Measurements from ENCODE around the gene RNGTT.
"Not testable (repeated sequence)": the region's sequence is repeated elsewhere in the genome, so short reads cannot be mapped to it uniquely, and the experiment has no call there.

The RNGTT gene

DNA sequence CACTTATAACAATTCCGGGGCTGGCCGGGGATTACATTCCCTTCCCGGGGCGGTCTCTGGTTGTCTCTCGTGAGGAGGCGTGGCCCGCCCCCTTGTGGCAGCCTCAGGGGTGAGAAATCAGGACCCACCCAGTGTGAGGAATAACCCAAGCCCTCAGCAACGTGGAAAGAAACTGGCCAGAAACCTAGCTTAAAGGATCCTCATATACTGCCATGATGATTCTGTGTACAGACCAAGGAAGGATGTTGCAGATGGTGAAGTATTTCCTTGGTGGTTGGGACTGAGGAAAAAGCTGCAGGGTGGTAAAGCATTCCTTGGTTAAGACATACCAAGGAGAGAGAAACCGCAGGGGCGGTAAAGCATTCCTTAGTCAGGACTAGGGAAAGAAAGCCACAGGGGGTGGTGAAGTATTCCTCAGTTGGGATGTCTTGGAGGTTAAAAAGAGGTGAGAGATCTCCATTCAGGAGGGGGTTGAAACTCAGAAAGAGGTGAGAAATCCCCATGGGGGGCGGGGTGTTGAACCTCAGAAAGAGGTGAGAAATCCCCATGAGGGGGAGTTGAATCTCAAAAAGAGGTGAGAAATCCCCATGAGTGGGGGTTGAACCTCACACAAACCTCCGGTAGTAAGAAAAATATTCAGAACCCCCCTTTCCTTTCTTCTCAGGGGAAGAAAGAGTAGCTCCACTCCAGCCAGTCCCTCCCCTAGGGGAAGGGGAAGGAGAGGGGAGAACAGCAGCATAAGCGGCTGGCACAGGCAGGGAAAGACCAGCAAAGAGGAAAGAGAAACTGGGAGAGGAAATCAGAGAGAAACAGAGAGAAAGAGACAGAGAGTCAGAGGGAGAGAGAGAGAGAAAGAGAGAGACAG is 238.1 kb downstream of the RNGTT start:
- no peak for TF ChIP-seq POU2F2 (IDR thresholded peaks at IDR 0.05; ENCODE audit: low read depth, low read length)
- no peak for TF ChIP-seq SPI1 (IDR thresholded peaks at IDR 0.05; ENCODE audit: low read depth, low read length)
- TF ChIP-seq TAF1 (IDR thresholded peaks at IDR 0.05; ENCODE audit: low read depth, low read length), result no peak
- FAIRE-seq, result peak; percentile 69
- DNase-seq (ENCODE audit: insufficient read length, low spot score), result no peak

- no peak for DNase-seq (ENCODE audit: insufficient read length, low spot score)
- no peak for FAIRE-seq
- TF ChIP-seq POLR2A (IDR thresholded peaks at IDR 0.05; ENCODE audit: low read depth, low read length) (no peak), PAX5 (IDR thresholded peaks at IDR 0.05; ENCODE audit: insufficient read depth, low read length, severe bottlenecking) (no peak), TAF1 (IDR thresholded peaks at IDR 0.05; ENCODE audit: low read depth, low read length) (no peak), POLR2AphosphoS5 (IDR thresholded peaks at IDR 0.05; ENCODE audit: low read depth, low read length) (no peak), SPI1 (IDR thresholded peaks at IDR 0.05; ENCODE audit: low read depth, low read length) (no peak), POU2F2 (IDR thresholded peaks at IDR 0.05; ENCODE audit: low read depth, low read length) (no peak)
Observed at GRCh38 chr6:88722686-88723085, 240.7 kb downstream of the RNGTT start.

- FAIRE-seq, result not testable (repeated sequence)
Observed at GRCh38 chr6:88716399-88716798, 247.0 kb downstream of the RNGTT start.

DNA sequence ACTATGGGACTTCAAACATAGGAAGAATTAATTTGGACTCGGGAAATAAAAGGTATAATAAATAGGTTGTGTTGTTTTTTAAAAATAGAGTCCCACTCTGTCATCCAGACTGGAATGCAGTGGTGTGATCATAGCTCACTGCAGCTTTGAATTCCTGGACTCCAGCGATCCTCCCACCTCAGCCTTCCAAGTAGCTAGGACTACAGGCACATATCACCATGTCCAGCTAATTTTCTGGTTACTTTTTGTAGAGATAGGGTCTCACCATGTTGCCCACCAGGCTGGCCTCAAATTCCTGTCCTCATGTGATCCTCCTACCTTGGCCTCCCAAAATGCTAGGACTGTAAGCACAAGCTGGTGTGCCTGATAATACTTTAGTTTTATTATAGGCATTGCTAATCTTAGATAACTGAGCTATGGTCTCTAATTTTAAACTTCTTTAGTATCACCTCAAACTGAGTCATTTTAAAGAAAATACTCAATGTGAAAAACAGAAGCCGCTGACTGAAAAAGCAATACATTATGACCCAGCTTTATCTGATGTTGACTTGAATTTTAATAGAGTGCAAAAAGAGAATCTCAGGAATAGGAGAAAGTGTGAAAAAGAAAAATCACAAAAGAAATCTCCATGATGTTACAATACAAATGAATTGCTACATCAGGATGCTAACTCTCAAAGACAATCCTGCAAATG is 251.0 kb downstream of the RNGTT start:
- TF ChIP-seq PAX5 (IDR thresholded peaks at IDR 0.05; ENCODE audit: insufficient read depth, low read length, severe bottlenecking), result no peak
- no peak for TF ChIP-seq POLR2AphosphoS5 (IDR thresholded peaks at IDR 0.05; ENCODE audit: low read depth, low read length)
- TF ChIP-seq TAF1 (IDR thresholded peaks at IDR 0.05; ENCODE audit: low read depth, low read length), result no peak
- no peak for TF ChIP-seq POU2F2 (IDR thresholded peaks at IDR 0.05; ENCODE audit: low read depth, low read length)
- TF ChIP-seq SPI1 (IDR thresholded peaks at IDR 0.05; ENCODE audit: low read depth, low read length), result no peak
- TF ChIP-seq POLR2A (IDR thresholded peaks at IDR 0.05; ENCODE audit: low read depth, low read length), result no peak
- FAIRE-seq, result no peak
- no peak for DNase-seq (ENCODE audit: insufficient read length, low spot score)

More at GRCh38 chr6:88716399-88716798, 247.0 kb downstream of the RNGTT start:
- DNase-seq (ENCODE audit: insufficient read length, low spot score), result not testable (repeated sequence)

DNA sequence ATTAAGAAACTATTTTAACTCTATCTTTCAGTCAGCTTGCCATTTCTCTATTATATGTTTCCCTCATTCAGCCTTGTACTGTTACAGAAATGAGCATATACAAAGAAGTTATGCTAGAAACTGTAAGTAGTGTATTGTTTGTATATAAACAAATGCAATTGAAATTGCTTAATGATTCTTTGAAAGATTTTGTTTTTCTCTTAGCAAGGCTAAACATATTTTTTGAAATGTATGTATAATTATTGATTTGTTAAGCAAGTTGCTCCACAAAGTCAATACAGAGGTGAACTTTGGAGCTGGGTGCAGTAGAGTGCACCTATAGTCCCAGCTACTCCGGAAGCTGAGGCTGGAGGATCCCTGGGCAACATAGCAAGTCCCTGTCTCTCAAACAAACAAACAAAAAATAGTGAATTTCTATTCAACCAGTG is 253.6 kb downstream of the RNGTT start:
- no peak for DNase-seq (ENCODE audit: insufficient read length, low spot score)
- TF ChIP-seq PAX5 (IDR thresholded peaks at IDR 0.05; ENCODE audit: insufficient read depth, low read length, severe bottlenecking) (no peak), POLR2A (IDR thresholded peaks at IDR 0.05; ENCODE audit: low read depth, low read length) (no peak), TAF1 (IDR thresholded peaks at IDR 0.05; ENCODE audit: low read depth, low read length) (no peak), POLR2AphosphoS5 (IDR thresholded peaks at IDR 0.05; ENCODE audit: low read depth, low read length) (no peak), POU2F2 (IDR thresholded peaks at IDR 0.05; ENCODE audit: low read depth, low read length) (no peak), SPI1 (IDR thresholded peaks at IDR 0.05; ENCODE audit: low read depth, low read length) (no peak)
- FAIRE-seq, result no peak

GRCh38 chr6:88708197-88708744 is 255.1 kb downstream of the RNGTT start:
- TF ChIP-seq SPI1 (IDR thresholded peaks at IDR 0.05; ENCODE audit: low read depth, low read length), result no peak
- TF ChIP-seq PAX5 (IDR thresholded peaks at IDR 0.05; ENCODE audit: insufficient read depth, low read length, severe bottlenecking), result no peak
- TF ChIP-seq POU2F2 (IDR thresholded peaks at IDR 0.05; ENCODE audit: low read depth, low read length), result no peak
- no peak for TF ChIP-seq POLR2A (IDR thresholded peaks at IDR 0.05; ENCODE audit: low read depth, low read length)
- TF ChIP-seq TAF1 (IDR thresholded peaks at IDR 0.05; ENCODE audit: low read depth, low read length), result no peak
- no peak for TF ChIP-seq POLR2AphosphoS5 (IDR thresholded peaks at IDR 0.05; ENCODE audit: low read depth, low read length)
- DNase-seq (ENCODE audit: insufficient read length, low spot score) (no peak), FAIRE-seq (peak; percentile 60)

GRCh38 chr6:88705601-88706000 is 257.8 kb downstream of the RNGTT start:
- DNase-seq (ENCODE audit: insufficient read length, low spot score), result peak; percentile 0
- TF ChIP-seq TAF1 (IDR thresholded peaks at IDR 0.05; ENCODE audit: low read depth, low read length) (no peak), POLR2AphosphoS5 (IDR thresholded peaks at IDR 0.05; ENCODE audit: low read depth, low read length) (no peak), PAX5 (IDR thresholded peaks at IDR 0.05; ENCODE audit: insufficient read depth, low read length, severe bottlenecking) (no peak), POLR2A (IDR thresholded peaks at IDR 0.05; ENCODE audit: low read depth, low read length) (no peak), SPI1 (IDR thresholded peaks at IDR 0.05; ENCODE audit: low read depth, low read length) (no peak), POU2F2 (IDR thresholded peaks at IDR 0.05; ENCODE audit: low read depth, low read length) (no peak)
- peak; percentile 83 for FAIRE-seq

- TF ChIP-seq POU2F2 (IDR thresholded peaks at IDR 0.05; ENCODE audit: low read depth, low read length) (no peak), TAF1 (IDR thresholded peaks at IDR 0.05; ENCODE audit: low read depth, low read length) (no peak), SPI1 (IDR thresholded peaks at IDR 0.05; ENCODE audit: low read depth, low read length) (no peak), PAX5 (IDR thresholded peaks at IDR 0.05; ENCODE audit: insufficient read depth, low read length, severe bottlenecking) (no peak), POLR2AphosphoS5 (IDR thresholded peaks at IDR 0.05; ENCODE audit: low read depth, low read length) (no peak), POLR2A (IDR thresholded peaks at IDR 0.05; ENCODE audit: low read depth, low read length) (no peak)
- DNase-seq (ENCODE audit: insufficient read length, low spot score), result no peak
- peak; percentile 23 for FAIRE-seq
Observed at GRCh38 chr6:88704980-88705379, 258.4 kb downstream of the RNGTT start.

DNA sequence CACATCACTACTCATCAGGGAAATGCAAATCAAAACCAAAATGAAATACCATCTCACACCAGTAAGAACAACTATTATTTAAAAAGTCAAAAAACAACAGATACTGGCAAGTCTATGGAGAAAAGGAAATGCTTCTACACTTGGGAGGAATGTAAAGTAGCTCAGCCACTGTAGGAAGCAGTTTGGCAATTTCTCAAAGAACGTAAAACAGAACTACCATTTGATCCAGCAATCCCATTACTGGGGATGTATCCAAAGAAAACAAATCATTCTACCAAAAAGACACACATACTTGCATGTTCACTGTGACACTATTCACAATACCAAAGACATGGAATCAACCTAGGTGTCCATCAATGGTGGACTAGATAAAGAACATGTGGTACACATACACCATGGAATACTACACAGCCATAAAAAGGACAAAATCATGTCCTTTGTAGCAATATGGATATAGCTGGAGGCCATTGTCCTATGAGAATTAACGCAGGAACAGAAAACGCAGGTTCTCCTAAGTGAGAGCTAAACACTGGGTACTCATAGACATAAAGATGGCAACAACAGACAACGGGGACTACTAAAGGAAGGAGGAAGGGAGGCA is 260.4 kb downstream of the RNGTT start:
- no peak for DNase-seq (ENCODE audit: insufficient read length, low spot score)
- no peak for TF ChIP-seq POLR2A (IDR thresholded peaks at IDR 0.05; ENCODE audit: low read depth, low read length)
- TF ChIP-seq TAF1 (IDR thresholded peaks at IDR 0.05; ENCODE audit: low read depth, low read length), result no peak
- TF ChIP-seq SPI1 (IDR thresholded peaks at IDR 0.05; ENCODE audit: low read depth, low read length), result no peak
- TF ChIP-seq POLR2AphosphoS5 (IDR thresholded peaks at IDR 0.05; ENCODE audit: low read depth, low read length), result no peak
- no peak for TF ChIP-seq PAX5 (IDR thresholded peaks at IDR 0.05; ENCODE audit: insufficient read depth, low read length, severe bottlenecking)
- no peak for TF ChIP-seq POU2F2 (IDR thresholded peaks at IDR 0.05; ENCODE audit: low read depth, low read length)
- peak; percentile 70 for FAIRE-seq

Data from GM12891 (cell line).